ENCODE results near the gene TMEM203.

TMEM203 gene

DNA sequence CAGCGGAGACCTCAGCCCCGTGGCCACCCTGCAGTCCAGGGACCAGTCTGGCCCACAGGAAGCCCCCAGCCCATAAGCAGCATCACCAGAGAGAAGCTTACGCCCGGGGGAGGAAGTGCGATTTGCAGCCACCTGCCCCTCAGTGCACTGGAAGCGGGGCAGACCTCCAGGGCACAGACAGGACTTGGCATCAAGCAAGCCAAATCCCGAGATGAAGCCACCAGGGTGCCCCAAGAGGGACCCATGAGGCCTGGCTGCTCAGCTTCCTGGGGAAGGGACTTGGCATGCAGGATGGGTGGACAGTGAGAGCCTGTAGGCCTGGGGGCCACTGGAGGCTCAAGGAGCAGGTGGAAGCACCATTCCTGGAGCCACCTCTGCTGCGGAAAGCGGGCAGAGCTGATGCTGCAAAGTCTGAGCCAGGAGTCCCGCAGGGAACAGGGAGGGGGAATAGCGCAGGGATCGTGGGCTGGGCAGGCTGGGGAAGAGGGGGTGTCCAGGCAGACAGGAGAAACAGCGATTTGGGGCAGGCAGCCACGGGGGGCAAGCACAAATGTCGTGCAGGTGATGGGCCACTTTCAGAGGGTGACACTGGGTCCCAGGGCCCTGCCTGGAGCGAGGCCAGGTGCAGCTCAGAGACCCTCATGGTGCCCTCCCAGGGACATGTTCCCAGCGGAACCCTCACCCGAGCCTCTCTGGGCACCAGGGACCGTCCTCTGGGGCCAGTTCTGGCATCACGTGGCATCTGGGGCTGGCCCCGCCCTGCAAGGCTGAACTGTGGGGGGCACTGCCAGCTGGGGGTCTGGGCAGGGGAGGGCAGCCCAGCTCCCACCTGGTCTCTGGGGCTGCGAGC, 38.8 kb downstream of the TMEM203 start:
- no peak for DNase-seq (ENCODE audit: low read depth)

DNA sequence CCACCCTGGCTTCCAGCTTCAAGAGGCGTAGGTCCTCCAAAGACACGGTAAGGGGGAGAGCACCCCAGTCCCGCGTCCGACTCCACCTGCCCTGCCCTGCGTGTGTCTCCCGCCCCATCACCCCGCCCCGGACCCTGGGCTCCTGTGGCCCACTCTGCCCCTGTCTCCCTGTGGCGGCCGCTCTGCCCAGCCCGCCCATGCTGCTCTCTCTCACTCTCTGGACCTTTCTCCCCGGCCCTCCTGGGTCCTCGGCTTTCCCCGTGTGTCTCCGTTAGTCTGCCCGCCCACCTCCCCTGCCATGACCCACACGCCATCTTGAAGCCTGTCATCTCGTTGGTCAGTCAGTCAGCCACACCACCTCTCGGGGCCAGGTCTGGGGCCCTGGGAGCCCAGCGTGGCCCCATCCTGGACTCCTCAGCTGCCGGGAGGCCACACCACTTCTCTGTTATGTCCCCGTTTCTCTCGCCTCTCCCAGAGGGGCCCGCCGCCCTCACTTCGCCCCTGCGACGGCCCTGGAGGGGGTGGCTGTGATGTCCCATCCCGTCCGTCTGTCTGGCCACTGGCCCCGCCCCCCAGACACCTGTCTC, 40.1 kb downstream of the TMEM203 start:
- no peak for DNase-seq (ENCODE audit: low read depth)

- no peak for DNase-seq (ENCODE audit: low read depth)
Observed at GRCh38 chr9:137164370-137165249, 40.8 kb downstream of the TMEM203 start.

DNA sequence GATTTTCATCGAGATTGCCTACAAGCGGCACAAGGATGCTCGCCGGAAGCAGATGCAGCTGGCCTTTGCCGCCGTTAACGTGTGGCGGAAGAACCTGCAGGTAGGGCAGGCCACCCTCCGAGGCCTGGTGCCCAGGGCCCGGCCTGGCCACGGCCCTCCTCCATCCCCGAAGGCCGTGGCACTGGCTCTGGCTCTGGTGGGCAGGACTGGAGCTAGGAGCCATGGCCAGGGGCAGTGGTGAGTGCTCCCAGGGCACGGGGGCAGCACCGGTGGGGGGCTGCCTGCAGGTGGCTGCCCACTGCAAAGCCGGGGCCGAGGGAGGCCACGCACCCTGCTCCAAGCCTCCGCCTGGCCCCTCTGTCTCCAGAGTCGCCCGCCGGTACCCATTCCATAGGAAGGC, 41.6 kb downstream of the TMEM203 start:
- DNase-seq (ENCODE audit: low read depth): no peak

- DNase-seq (ENCODE audit: low read depth): no peak
Observed at GRCh38 chr9:137163365-137163715, 42.1 kb downstream of the TMEM203 start.

DNA sequence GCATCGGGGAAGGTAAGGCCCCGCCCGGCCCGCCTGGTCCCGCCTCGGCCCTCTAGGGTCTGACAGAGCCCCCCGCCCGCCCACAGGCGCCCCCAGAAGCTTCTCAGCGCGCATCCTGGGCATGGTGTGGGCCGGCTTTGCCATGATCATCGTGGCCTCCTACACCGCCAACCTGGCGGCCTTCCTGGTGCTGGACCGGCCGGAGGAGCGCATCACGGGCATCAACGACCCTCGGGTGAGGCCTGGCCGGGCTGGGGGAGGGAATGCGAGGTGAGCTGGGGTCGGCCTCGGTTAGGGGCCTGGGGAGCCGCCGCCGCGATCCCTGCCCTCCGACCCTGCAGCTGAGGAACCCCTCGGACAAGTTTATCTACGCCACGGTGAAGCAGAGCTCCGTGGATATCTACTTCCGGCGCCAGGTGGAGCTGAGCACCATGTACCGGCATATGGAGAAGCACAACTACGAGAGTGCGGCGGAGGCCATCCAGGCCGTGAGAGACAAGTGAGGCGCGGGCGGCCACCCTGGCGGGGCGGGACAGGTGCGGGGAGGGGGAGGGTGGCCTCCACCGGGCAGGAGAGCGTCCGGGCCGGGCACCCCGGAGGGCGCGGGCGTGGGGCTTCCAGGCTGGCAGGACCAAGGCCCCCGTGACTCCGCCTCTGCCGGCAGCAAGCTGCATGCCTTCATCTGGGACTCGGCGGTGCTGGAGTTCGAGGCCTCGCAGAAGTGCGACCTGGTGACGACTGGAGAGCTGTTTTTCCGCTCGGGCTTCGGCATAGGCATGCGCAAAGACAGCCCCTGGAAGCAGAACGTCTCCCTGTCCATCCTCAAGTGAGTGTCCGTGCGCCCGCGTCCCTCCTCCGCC, 42.7 kb downstream of the TMEM203 start:
- no peak for DNase-seq (ENCODE audit: low read depth)

DNA sequence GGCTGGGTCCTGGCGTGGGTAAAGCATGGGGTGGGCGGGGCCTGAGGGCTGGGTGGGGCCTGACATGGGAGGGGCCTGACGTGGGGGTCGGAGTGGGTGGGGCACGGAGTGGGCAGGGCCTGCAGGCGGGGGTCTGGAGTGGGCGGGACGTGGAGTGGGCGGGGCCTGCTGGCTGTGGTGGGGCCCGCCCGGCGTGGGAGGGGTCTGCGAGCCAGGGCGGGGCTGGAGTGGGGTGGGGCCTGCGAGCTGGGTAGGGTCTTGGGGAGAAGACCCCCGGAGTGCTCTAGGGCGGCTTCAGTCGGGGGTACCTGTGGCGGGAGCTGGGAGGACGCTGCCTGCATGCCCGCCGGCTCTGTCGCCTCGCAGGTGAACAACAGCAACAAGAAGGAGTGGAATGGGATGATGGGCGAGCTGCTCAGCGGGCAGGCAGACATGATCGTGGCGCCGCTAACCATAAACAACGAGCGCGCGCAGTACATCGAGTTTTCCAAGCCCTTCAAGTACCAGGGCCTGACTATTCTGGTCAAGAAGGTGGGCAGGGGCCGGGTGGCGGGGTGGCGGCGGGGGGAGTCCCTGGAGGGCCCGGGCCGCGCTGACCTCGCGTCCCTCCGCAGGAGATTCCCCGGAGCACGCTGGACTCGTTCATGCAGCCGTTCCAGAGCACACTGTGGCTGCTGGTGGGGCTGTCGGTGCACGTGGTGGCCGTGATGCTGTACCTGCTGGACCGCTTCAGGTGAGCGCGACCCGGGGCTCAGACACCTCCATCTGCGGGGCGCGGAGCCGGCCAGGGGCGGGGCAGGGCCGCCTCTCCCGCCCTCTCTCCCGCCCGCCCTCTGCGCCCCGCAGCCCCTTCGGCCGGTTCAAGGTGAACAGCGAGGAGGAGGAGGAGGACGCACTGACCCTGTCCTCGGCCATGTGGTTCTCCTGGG, 43.6 kb downstream of the TMEM203 start:
- no peak for DNase-seq (ENCODE audit: low read depth)

DNA sequence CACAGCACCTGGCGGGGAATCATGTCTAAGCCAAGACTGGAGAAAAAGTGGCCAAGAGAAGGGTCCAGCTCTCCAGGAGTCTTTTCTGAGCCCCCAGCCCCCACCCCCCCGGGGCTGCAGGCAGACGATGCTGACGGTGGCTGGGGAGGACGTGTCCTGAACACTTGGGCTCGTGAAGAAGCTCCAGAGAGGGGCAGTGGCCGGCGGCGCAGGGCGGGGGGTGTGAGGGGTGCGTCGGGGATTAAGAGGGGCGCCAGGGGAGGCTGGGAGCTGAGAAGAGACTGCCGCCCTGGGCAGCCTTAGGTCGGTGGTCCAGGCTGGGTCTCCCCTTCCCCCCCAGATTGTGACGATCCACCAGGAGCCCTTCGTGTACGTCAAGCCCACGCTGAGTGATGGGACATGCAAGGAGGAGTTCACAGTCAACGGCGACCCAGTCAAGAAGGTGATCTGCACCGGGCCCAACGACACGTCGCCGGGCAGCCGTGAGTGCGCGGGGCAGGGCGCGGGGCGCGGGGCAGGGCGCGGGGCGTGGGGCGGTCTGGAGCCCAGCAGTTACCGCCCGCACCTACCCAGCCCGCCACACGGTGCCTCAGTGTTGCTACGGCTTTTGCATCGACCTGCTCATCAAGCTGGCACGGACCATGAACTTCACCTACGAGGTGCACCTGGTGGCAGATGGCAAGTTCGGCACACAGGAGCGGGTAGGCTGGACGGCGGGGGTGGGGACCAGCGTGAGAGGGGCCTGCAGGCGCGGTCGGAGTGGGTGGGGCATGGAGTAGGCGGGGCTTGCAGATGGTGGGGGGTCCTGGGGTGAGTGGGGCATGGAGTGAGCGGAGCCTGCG, 44.5 kb downstream of the TMEM203 start:
- DNase-seq (ENCODE audit: low read depth): no peak

DNA sequence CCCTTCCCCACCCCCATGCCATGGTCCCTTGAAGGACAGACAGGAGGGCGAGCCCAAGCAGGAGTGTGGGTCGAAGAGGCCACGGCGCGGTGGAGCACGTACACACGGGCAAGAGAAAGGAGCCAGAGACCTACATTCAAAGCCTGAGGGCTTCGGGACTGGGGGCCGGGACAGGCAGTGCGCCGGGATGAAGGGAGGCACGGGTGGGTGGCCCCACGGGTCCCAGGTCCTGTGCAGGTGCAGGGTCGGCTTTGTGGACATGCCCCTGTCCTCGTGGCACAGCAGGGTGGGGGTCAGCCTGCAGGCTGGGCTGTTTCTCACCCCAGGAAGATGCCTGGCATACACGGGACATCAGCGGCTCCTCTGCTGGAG, 45.4 kb downstream of the TMEM203 start:
- DNase-seq (ENCODE audit: low read depth): no peak

DNA sequence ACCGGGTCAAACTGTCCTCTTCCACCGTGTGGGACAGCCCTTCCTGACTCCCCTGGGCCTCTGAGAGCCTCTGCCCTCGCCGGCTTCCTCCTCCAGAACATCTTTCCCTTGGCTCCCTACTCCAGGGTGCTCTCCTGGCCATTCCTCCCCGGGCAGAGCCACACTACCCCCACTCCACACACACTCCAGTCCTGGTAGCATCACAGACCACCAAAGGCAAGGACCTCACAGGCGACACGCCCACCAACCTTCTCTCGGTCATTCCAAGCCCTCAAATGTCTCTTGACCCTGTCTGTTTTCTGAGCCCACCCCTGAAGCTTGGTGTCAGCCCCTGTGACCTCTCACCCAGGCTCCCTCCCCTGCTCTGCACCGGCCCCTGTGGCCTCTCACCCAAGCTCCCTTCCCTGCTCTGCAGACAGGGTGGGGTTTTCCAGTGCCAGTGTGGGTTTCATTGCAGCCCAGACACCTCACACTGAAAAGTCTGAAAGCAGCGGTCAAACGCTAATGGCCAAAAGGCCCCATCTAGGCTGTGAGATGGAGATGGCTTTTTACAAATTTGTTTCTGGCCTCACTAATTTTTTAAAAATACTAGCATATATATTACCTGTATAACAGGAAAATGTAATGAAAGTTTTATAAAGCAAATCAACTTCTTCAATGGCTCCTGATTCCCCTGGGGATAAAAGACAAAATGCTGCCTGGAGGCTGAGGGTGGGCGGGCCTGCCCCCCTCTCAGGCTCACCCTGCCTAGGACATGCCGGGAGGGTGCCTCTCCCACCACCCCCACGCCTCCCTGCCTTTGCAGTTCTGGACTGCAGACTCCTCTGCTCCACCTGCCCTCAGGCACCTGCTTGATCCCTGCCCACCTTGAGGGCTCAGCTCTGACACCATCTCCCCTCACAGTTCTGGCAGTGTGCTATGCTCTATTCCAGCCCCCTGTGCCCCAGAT, 46.1 kb downstream of the TMEM203 start:
- DNase-seq (ENCODE audit: low read depth): no peak

DNA sequence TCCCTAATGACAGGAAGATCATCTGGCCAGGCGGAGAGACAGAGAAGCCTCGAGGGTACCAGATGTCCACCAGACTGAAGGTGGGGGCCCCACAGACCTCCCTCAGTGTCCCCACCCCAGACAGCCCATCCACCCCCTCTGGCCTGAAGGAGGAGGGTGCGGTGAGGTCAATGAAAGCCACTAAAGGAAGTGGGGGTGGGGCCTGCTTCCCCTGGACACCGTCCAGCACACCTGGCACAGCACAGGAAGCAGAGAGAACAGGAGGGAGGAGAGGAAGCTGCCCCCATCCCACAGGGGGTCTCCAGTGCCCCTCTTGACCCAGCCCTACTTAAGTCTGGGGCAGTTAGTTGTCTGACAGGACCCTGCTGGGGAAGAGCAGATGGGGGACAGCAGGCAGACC, 46.8 kb downstream of the TMEM203 start:
- no peak for DNase-seq (ENCODE audit: low read depth)

DNA sequence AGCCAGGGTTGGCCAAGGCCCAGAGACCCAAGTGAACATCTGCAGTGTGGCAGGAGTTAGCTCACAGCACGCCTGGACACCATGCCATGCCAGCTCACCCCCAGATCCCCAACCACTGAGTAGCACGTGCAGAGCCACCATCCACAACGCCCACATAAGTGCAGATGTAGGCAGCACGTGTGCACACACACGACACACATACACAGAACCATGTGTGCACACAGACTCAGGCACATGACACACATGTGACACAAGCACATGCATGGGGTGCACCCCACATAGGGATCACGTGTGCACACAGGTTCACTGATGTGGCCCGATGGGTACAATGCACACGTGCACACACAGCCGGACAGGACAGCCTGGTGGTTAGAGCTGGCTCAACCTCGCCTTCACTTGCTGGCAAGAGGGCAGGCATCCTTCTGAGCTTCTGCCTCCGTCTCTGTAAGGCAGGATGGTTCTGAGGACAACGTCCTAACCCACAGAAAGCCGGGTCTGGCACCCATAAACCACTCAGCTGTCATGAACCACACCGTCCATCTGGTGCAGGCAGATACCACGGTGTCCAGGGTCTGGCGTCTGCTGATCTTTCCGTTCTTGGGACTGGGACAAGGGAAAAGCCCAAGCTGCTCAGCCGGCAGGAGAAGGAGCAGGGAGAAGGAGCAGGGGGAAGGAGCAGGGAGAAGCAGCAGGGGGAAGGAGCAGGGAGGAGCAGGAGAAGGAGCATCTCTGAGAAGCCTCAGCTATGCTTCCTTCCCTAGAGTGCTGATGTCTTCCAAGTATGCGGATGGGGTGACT, 47.6 kb downstream of the TMEM203 start:
- no peak for DNase-seq (ENCODE audit: low read depth)

DNA sequence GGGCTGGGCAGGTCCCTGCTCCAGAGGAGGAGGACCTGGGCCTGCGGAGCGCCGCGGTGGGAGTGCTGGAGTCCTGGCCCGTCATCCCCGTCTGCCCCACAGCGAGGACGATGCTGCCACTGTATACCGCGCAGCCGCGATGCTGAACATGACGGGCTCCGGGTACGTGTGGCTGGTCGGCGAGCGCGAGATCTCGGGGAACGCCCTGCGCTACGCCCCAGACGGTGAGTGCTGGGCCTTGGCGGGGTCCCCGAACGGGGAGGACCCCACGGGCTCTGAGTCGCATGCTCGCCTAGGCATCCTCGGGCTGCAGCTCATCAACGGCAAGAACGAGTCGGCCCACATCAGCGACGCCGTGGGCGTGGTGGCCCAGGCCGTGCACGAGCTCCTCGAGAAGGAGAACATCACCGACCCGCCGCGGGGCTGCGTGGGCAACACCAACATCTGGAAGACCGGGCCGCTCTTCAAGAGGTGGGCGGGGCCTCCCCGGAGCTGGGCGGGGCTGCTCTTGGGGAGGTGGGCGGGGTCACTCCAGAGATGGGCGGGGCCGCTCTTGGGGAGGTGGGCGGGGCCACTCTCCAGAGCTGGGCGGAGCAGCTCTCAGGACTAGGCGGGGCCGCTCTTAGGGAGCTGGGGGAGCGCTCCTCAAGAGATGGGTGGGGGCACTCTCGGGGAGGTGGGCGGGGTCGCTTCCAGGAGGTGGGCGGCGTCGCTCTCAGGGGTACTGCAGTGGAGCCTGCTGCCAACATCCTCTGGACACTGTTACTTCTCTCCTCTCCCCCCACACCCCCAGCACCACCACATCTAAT, 48.7 kb downstream of the TMEM203 start:
- peak; percentile 30 for DNase-seq (ENCODE audit: low read depth)

Data from stimulated activated CD8-positive, alpha-beta memory T cell treated with anti-CD3 and anti-CD28 coated beads, Interleukin-12 subunit alpha, Interleukin-12 subunit beta, amount 100 ng/mL, for 1 hour (primary cell).